BJ (cell line): ENCODE measurements around the gene ARID5A. TPM values are rescaled to one million over a fixed set of nuclear protein-coding genes. Genes with fewer than 3 reads are reported as not detected.

ENCODE experiments used
- CTCF ChIA-PET: fragments of 350-600 bp; formaldehyde crosslinking; extraction: SDS; loops from one replicate; lab custom pipeline; 2021; ENCODE audit warnings: antibody characterized with exemption, inconsistent platforms; lab: Yijun Ruan, JAX
- POLR2A ChIA-PET: fragments of 300-600 bp; sonication (Branson Sonifier 250); formaldehyde crosslinking; extraction: SDS; loops from one replicate; lab custom pipeline; 2021; ENCODE audit warnings: antibody characterized with exemption; lab: Charles Lee
- DNase-seq: peaks from one replicate; pipeline ENCODE4 v3.0.0-alpha.2; 2011; ENCODE audit warnings: low read depth
- H3K27me3 ChIP-seq: 2 replicates; pipeline ENCODE4 v1.6.0; 2011; ENCODE audit warnings: low read length; ENCODE audit not compliant: control insufficient read depth, insufficient read depth
- H3K36me3 ChIP-seq: 2 replicates; pipeline ENCODE4 v1.5.1; 2011; ENCODE audit warnings: low read length; ENCODE audit not compliant: control insufficient read depth, insufficient read depth
- H3K4me3 ChIP-seq: 2 replicates; pipeline ENCODE4 v1.5.1; 2011; ENCODE audit warnings: low read depth, mild to moderate bottlenecking, control low read depth, low read length
- CTCF ChIP-seq: IDR thresholded peaks from 2 replicates; pipeline ENCODE4 v1.5.1; 2011; ENCODE audit warnings: low read depth, mild to moderate bottlenecking, control low read depth, inconsistent platforms, low read length, moderate library complexity; ENCODE audit not compliant: insufficient read depth
- polyA plus RNA-seq: library from polyadenylated mRNA; depleted of rRNA; stranded (reverse); fragments of >200 nt; gene quantifications from 2 replicates; pipeline ENCODE4 v1.2.3, GENCODE V29; 2011

The ARID5A gene
- polyA plus RNA-seq, 1 experiment: 19.1 TPM

- POLR2A ChIA-PET: no interaction called here
- 0 out of 2 replicates have a peak, but pooled peaks cover 2% of the 10 kb centered on the region for H3K36me3 ChIP-seq
- DNase-seq: no peak
- H3K27me3 ChIP-seq: no peaks in the 10 kb centered on the region; the same call in 1 of the 2 replicates
- TF ChIP-seq CTCF: no peak
- CTCF ChIA-PET: interaction anchor here (1.8 to 6.1 kb wide), 3 partner anchors 10 to 151 kb away, joined by 5 to 47 read pairs (median 7); no protein-coding TSS in a partner anchor
- H3K4me3 ChIP-seq: no peak overlapping the region
These were observed 21.5 kb downstream of the ARID5A start for GRCh38 chr2:96558061-96558460.

GRCh38 chr2:96558485-96558884 is 21.9 kb downstream of the ARID5A start:
- no peak for TF ChIP-seq CTCF
- H3K36me3 ChIP-seq: 0 out of 2 replicates have a peak, but pooled peaks cover 2% of the 10 kb centered on the region
- H3K4me3 ChIP-seq: no peak overlapping the region
- H3K27me3 ChIP-seq: no peaks in the 10 kb centered on the region; the same call in 1 of the 2 replicates
- POLR2A ChIA-PET: no interaction called here
- CTCF ChIA-PET: interaction anchor here (6.1 kb wide), 1 partner anchor 151 kb away, joined by 47 read pairs; no protein-coding TSS in a partner anchor
- no peak for DNase-seq

GRCh38 chr2:96564026-96564425 is 27.5 kb downstream of the ARID5A start:
- H3K27me3 ChIP-seq: no peaks in the 10 kb centered on the region; the same call in 1 of the 2 replicates
- CTCF ChIA-PET: interaction anchor here (1.6 to 6.0 kb wide), 2 partner anchors 10 to 19 kb away, joined by 3 to 33 read pairs; no protein-coding TSS in a partner anchor
- POLR2A ChIA-PET: no interaction called here
- no peak overlapping the region for H3K4me3 ChIP-seq
- no peak for DNase-seq
- TF ChIP-seq CTCF: no peak
- no peaks in the 10 kb centered on the region for H3K36me3 ChIP-seq

- Histone ChIP-seq H3K4me3 (no peak overlapping the region), H3K36me3 (no peaks in the 10 kb centered on the region), H3K27me3 (no peaks in the 10 kb centered on the region; the same call in 1 of the 2 replicates)
- TF ChIP-seq CTCF: no peak
- no peak for DNase-seq
- POLR2A ChIA-PET: interaction anchor here (0.6 kb wide), 1 partner anchor 10 kb away, joined by 5 read pairs; no protein-coding TSS in a partner anchor
- CTCF ChIA-PET: interaction anchor here (1.6 to 6.0 kb wide), 2 partner anchors 10 to 19 kb away, joined by 3 to 33 read pairs; no protein-coding TSS in a partner anchor
These were observed 28.0 kb downstream of the ARID5A start for GRCh38 chr2:96564563-96564962.

- ChIA-PET CTCF (interaction anchor here (1.5 to 6.0 kb wide), 2 partner anchors 11 to 17 kb away, joined by 5 to 33 read pairs; no protein-coding TSS in a partner anchor), POLR2A (interaction anchor here (0.6 kb wide), 1 partner anchor 11 kb away, joined by 5 read pairs; no protein-coding TSS in a partner anchor)
- TF ChIP-seq CTCF: no peak
- H3K27me3 ChIP-seq: no peaks in the 10 kb centered on the region; the same call in 1 of the 2 replicates
- no peak overlapping the region for H3K4me3 ChIP-seq
- H3K36me3 ChIP-seq: no peaks in the 10 kb centered on the region
- DNase-seq: no peak
These were observed 28.6 kb downstream of the ARID5A start for GRCh38 chr2:96565111-96565510.
